Measurements from ENCODE around the gene SLC66A2.

- TF ChIP-seq CTCF (conservative IDR thresholded peaks at IDR 0.05; ENCODE audit: low read length), result no peak
- no peak for TF ChIP-seq EZH2phosphoT487 (IDR thresholded peaks at IDR 0.05; ENCODE audit: borderline replicate concordance)
These were observed 75.9 kb downstream of the SLC66A2 start for GRCh38 chr18:79875531-79875919.
